GM03348 (cell line): ENCODE measurements around the gene BCL2L11.

ENCODE experiments used
- DNase-seq: peaks from one replicate; pipeline ENCODE4 v3.0.0; 2012; ENCODE audit warnings: low spot score

The BCL2L11 gene

DNA sequence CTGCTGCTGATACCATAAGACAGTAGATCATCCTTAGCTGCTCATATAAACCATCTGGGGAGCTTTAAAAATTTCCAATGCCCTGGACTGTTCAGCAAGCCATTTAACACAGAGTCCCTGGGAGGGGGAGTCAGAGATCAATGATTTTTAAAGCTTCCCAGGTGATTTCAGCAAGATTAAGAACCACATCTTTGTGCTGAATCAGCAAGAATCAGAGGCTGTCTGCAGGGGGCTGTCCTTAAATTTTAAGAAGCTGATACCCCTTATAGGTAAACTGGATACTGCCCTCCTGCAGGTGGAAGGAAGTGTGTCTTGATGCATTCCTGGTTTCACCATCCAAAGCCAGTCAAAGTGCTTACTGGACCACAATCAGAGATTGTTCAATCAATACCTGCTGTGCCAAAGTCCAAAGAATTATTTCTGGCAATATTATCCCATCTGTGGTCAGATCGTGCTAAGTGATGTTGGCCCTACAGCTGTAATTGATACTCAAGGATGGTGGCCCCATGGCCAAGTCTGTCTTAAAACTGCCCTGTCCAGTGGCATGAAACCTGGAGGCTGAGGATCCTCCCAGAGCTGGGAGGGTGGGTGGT lies 72.2 kb downstream of the BCL2L11 start:
- DNase-seq = no peak

GRCh38 chr2:111194835-111195621 lies 74.3 kb downstream of the BCL2L11 start:
- no peak for DNase-seq

DNA sequence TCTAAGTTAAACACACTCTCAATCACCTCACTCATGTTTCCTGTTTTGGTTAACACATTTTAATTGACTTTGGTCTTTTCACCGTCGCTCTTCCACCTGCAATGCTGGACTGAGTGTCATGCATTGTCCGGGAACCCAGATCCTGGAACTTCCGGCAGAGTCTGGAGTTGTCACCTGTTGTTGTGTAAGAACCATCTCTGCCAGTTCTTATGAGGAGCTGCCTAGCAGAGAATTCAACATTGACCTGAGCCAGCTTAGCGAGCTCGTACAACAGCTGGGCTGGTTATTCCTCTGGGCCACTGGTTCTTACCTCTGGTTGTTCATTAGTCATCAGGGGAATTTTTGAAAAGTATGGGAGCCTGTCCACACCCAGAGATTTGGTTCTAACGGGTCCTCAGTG lies 75.7 kb downstream of the BCL2L11 start:
- no peak for DNase-seq

DNA sequence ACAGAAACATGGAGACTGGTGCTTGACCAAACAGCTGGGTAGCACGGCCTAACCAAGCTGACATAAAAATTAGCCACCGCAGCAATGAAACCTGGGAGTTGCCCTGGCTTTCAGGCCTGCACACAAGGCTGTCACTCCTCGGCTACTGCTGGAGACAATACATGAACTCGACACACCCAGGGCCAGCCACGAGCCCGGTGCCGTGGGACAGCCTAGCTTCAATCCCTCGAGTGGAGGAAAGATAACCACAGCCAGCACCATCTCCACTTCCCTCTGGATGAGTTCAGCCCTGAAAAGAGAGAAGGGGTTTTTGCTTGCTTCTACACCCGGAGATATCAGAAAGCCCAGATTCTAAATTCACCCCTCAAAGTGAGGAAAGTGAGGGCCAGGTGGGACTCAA lies 78.0 kb downstream of the BCL2L11 start:
- DNase-seq = no peak

GRCh38 chr2:111199840-111200239 lies 79.1 kb downstream of the BCL2L11 start:
- DNase-seq = no peak

- no peak for DNase-seq
Observed at GRCh38 chr2:111200333-111200881, 79.7 kb downstream of the BCL2L11 start.

DNA sequence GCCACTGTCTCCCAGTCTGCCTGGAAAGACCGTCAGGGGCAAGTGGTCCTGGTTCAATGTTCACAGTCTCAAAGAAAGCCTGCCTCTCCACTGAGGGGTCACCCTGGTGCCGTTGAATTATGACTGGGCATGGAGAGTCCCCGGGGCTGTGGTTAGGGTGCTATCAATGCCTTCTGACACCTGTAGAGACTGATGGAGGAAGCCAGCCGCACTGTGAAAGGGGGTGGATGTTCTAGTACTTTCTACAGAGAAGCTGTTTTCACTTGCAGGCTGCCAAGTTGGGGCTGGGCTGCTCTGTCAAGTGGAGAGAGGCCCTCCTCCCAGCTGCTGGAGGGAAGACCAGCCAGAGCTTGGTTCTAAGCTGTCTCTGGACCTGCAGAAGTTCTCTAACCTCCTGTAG lies 80.5 kb downstream of the BCL2L11 start:
- DNase-seq = no peak

GRCh38 chr2:111202266-111203040 lies 81.7 kb downstream of the BCL2L11 start:
- no peak for DNase-seq

DNA sequence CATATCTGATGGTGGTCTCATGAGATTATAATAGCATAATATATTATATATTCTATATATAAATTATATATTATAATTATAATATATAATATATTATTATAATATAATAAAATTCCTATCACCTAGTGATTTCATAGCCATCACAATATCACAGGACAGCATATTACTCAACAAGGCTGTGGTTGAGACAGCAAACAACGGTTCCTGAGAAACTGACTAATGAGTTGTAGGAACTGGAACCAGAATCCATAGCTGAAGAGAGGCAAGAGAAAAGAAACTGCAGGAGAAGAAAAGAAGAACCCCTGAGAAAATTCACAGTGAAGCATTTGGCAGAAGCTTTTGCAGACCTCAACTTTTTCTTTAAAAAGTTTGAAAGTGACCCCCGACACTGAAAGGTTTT lies 84.0 kb downstream of the BCL2L11 start:
- DNase-seq = no peak

GRCh38 chr2:111205774-111206173 lies 85.1 kb downstream of the BCL2L11 start:
- no peak for DNase-seq

GRCh38 chr2:111207851-111208250 lies 87.1 kb downstream of the BCL2L11 start:
- DNase-seq = no peak

GRCh38 chr2:111208639-111209038 lies 87.9 kb downstream of the BCL2L11 start:
- DNase-seq = no peak

DNA sequence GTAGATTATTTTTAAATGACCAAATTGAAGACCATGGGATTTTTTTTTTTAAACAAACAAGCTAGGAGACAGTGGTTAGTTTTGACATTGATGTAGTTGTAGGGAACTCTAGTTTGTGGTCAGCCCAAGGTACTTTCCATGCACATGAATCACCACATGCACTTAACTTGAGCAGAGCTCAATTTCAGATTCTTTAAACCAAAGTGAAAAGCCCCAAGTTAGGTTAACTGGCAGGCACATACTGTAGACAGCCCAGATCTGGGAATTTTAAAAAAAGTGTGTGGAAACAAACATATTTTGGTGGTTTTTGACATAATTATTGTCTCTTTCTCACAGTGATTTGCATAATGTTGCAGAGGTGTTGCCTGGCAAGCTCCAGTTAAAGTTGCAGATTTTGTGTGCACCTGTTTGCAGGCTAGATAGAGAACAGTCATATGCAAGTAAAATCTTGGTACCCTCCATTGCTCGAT lies 88.4 kb downstream of the BCL2L11 start:
- DNase-seq = peak; percentile 35

GRCh38 chr2:111210036-111210435 lies 89.3 kb downstream of the BCL2L11 start:
- no peak for DNase-seq

- no peak for DNase-seq
Observed at GRCh38 chr2:111213877-111214276, 93.2 kb downstream of the BCL2L11 start.

GRCh38 chr2:111216811-111217652 lies 96.3 kb downstream of the BCL2L11 start:
- DNase-seq = no peak
